GM21381 (cell line): ENCODE results near the gene ALOX15B.

ENCODE experiments used
- ATAC-seq: cut with Tn5 transposase; IDR thresholded peaks from one replicate; pipeline ENCODE4 v1.9.1; 2021; ENCODE audit warnings: mild to moderate bottlenecking, moderate library complexity; ENCODE audit not compliant: unreplicated experiment

ALOX15B gene

GRCh38 chr17:8038954-8039610, at the start of gene ALOX15B:
Gene ALOX15B, plus strand, starts transcription at chr17:8039059. Its CDS starts 97 bp downstream, at chr17:8039156.
- no peak for ATAC-seq

- ATAC-seq: peak; percentile 79
These were observed 48.8 kb upstream of the ALOX15B start for GRCh38 chr17:7989781-7990655.

GRCh38 chr17:7992516-7992915, 46.3 kb upstream of the ALOX15B start:
- no peak for ATAC-seq

GRCh38 chr17:7992924-7993323, 45.9 kb upstream of the ALOX15B start:
- no peak for ATAC-seq

GRCh38 chr17:7993972-7994589, 44.8 kb upstream of the ALOX15B start:
- no peak for ATAC-seq

GRCh38 chr17:7995724-7996123, 43.1 kb upstream of the ALOX15B start:
- no peak for ATAC-seq

GRCh38 chr17:7997186-7997585, 41.7 kb upstream of the ALOX15B start:
- ATAC-seq: no peak

GRCh38 chr17:8001976-8002720, 36.7 kb upstream of the ALOX15B start, which contains the start of gene GUCY2D:
Gene GUCY2D, plus strand, starts transcription at chr17:8002615. Its CDS starts 433 bp downstream, at chr17:8003048.
- no peak for ATAC-seq

- ATAC-seq: no peak
These were observed 35.9 kb upstream of the ALOX15B start for GRCh38 chr17:8002721-8003593.

- no peak for ATAC-seq
These were observed 35.2 kb upstream of the ALOX15B start for GRCh38 chr17:8003594-8004181.

GRCh38 chr17:8004899-8005298, 34.0 kb upstream of the ALOX15B start:
- no peak for ATAC-seq

- ATAC-seq: no peak
These were observed 33.5 kb upstream of the ALOX15B start for GRCh38 chr17:8005357-8005756.

- ATAC-seq: no peak
These were observed 32.7 kb upstream of the ALOX15B start for GRCh38 chr17:8005967-8006730.

- no peak for ATAC-seq
These were observed 31.8 kb upstream of the ALOX15B start for GRCh38 chr17:8006836-8007680.

GRCh38 chr17:8007836-8008235, 31.0 kb upstream of the ALOX15B start:
- no peak for ATAC-seq

- no peak for ATAC-seq
These were observed 26.7 kb upstream of the ALOX15B start for GRCh38 chr17:8012045-8012580.

- no peak for ATAC-seq
These were observed 25.7 kb upstream of the ALOX15B start for GRCh38 chr17:8012996-8013640.
